A549 (cell line): Measurements from ENCODE around the gene RLBP1.

Source experiments
- KDM1A ChIP-seq: fragments of 200-600 bp; sonication (generic); IDR thresholded peaks from 2 replicates; pipeline ENCODE4 v1.6.1; 2016; ENCODE audit warnings: low read depth, mild to moderate bottlenecking
- POLR2A ChIP-seq: IDR thresholded peaks from 2 replicates; pipeline ENCODE4 v1.6.1; 2012; ENCODE audit warnings: mild to moderate bottlenecking, low read length
- RFX5 ChIP-seq: fragments of 450-650 bp; IDR thresholded peaks from 2 replicates; pipeline ENCODE4 v1.7.1; 2014; ENCODE audit warnings: antibody characterized with exemption, mild to moderate bottlenecking, moderate library complexity
- TF ChIP-seq, protein P1 (sequence below): fragments of >200 bp; sonication (Bioruptor Twin); formaldehyde crosslinking; IDR thresholded peaks from 3 replicates; pipeline ENCODE4 v1.5.1; 2016
- TF ChIP-seq, protein P2 (sequence below): fragments of 250-450 bp; sonication (Bioruptor Pico); IDR thresholded peaks from 2 replicates; pipeline ENCODE4 v1.5.0; 2021; ENCODE audit warnings: mild to moderate bottlenecking, moderate library complexity, borderline replicate concordance

DNA sequence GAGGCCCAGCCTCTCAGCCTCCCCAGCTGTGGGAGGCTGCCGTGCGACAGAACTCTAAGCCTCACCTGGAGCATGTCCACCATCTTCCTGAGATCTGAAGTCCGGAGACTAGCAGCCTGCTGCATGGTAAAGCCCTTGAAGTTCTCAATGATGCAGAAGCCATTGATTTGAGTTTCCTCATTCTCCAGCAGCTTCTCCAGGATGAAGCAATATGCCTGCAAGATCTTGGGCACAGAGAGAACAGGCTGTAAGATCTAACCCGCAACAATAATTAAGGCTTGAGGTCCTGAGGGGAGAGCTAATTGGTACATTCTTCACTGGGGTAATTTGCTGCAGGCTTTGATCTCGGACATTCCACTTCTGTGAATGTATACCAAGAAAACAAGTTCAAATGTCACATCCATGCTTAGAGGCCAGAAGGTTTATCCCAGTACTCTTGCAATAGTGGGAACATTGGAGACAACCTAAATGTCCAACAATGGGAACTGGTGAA, 9.7 kb downstream of the RLBP1 start:
- TF ChIP-seq KDM1A (no peak), RFX5 (no peak), POLR2A (no peak)
- TF ChIP-seq, protein P1, sequence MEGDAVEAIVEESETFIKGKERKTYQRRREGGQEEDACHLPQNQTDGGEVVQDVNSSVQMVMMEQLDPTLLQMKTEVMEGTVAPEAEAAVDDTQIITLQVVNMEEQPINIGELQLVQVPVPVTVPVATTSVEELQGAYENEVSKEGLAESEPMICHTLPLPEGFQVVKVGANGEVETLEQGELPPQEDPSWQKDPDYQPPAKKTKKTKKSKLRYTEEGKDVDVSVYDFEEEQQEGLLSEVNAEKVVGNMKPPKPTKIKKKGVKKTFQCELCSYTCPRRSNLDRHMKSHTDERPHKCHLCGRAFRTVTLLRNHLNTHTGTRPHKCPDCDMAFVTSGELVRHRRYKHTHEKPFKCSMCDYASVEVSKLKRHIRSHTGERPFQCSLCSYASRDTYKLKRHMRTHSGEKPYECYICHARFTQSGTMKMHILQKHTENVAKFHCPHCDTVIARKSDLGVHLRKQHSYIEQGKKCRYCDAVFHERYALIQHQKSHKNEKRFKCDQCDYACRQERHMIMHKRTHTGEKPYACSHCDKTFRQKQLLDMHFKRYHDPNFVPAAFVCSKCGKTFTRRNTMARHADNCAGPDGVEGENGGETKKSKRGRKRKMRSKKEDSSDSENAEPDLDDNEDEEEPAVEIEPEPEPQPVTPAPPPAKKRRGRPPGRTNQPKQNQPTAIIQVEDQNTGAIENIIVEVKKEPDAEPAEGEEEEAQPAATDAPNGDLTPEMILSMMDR: no peak
- TF ChIP-seq, protein P2, sequence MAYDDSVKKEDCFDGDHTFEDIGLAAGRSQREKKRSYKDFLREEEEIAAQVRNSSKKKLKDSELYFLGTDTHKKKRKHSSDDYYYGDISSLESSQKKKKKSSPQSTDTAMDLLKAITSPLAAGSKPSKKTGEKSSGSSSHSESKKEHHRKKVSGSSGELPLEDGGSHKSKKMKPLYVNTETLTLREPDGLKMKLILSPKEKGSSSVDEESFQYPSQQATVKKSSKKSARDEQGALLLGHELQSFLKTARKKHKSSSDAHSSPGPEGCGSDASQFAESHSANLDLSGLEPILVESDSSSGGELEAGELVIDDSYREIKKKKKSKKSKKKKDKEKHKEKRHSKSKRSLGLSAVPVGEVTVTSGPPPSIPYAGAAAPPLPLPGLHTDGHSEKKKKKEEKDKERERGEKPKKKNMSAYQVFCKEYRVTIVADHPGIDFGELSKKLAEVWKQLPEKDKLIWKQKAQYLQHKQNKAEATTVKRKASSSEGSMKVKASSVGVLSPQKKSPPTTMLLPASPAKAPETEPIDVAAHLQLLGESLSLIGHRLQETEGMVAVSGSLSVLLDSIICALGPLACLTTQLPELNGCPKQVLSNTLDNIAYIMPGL (CRISPR knock-in tag): no peak
